Colon (tissue), 2 donors: ENCODE results near the gene DLL4.

Experiments
- FAIRE-seq: peaks from 2 replicates; lab custom pipeline; 2012; peaks lifted over from hg19 to GRCh38; lab: Jason Lieb, UNC
- donor health status: control.
- donor health status: control.

The DLL4 gene

GRCh38 chr15:40926659-40927494 is 2.3 kb upstream of the DLL4 start:
- FAIRE-seq: no peak

- no peak for FAIRE-seq
These were observed 1.7 kb upstream of the DLL4 start for GRCh38 chr15:40927495-40927872.

GRCh38 chr15:40927873-40928806 is 1.0 kb upstream of the DLL4 start:
- FAIRE-seq: no peak

- FAIRE-seq: no peak
These were observed 705 bp downstream of the DLL4 start for GRCh38 chr15:40929660-40930429.

- no peak for FAIRE-seq
These were observed 1.5 kb downstream of the DLL4 start for GRCh38 chr15:40930430-40931299.

GRCh38 chr15:40931300-40932142 is 2.4 kb downstream of the DLL4 start:
- no peak for FAIRE-seq

GRCh38 chr15:40932156-40932555 is 3.0 kb downstream of the DLL4 start:
- no peak for FAIRE-seq

- FAIRE-seq: no peak
These were observed 3.7 kb downstream of the DLL4 start for GRCh38 chr15:40932649-40933516.

GRCh38 chr15:40933517-40933902 is 4.4 kb downstream of the DLL4 start:
- FAIRE-seq: no peak

- FAIRE-seq: no peak
These were observed 5.3 kb downstream of the DLL4 start for GRCh38 chr15:40934457-40934856.

GRCh38 chr15:40936234-40936708 is 7.1 kb downstream of the DLL4 start:
- no peak for FAIRE-seq

- no peak for FAIRE-seq
These were observed 7.8 kb downstream of the DLL4 start for GRCh38 chr15:40936709-40937666.

GRCh38 chr15:40937762-40938535 is 8.8 kb downstream of the DLL4 start:
- FAIRE-seq: no peak

GRCh38 chr15:40938536-40938870 is 9.4 kb downstream of the DLL4 start:
- FAIRE-seq: no peak

- FAIRE-seq: no peak
These were observed 11.2 kb downstream of the DLL4 start for GRCh38 chr15:40940296-40940801.

- FAIRE-seq: no peak
These were observed 12.0 kb downstream of the DLL4 start for GRCh38 chr15:40941068-40941527.
